Liver (tissue), 9 donors: Measurements from ENCODE around the gene NKX2-1. TPM values are rescaled to one million over a fixed set of nuclear protein-coding genes. Genes with fewer than 3 reads are reported as not detected.

Source experiments
- DNase-seq: peaks from one replicate; pipeline ENCODE4 v3.0.0-alpha.2; 2017; ENCODE audit warnings: low spot score
- H3K27ac ChIP-seq, 2 donors: one replicate each; pipeline ENCODE4 v1.7.0; 2013; ENCODE audit warnings: inconsistent platforms in 2 of 2, low read length in 2 of 2, control low read depth in 1 of 2, low read depth in 1 of 2, mild to moderate bottlenecking in 1 of 2
- H3K27me3 ChIP-seq, 4 donors: one replicate each; pipeline versions ENCODE4 v1.6.1 to v1.7.0; 2013; ENCODE audit warnings: low read length in 3 of 4, inconsistent platforms in 1 of 4, mild to moderate bottlenecking in 1 of 4, moderate library complexity in 1 of 4; ENCODE audit not compliant: control insufficient read depth in 4 of 4, insufficient read depth in 4 of 4
- H3K36me3 ChIP-seq, 4 donors: one replicate each; pipeline versions ENCODE4 v1.6.1 to v1.7.0; 2013; ENCODE audit warnings: low read length in 3 of 4, mild to moderate bottlenecking in 3 of 4, low read depth in 1 of 4, moderate library complexity in 1 of 4; ENCODE audit not compliant: control insufficient read depth in 4 of 4, insufficient read depth in 3 of 4
- H3K4me1 ChIP-seq, 4 donors: one replicate each; pipeline versions ENCODE4 v1.6.1 to v1.7.0; 2013; ENCODE audit warnings: low read length in 3 of 4, mild to moderate bottlenecking in 3 of 4, moderate library complexity in 1 of 4; ENCODE audit not compliant: control insufficient read depth in 4 of 4, insufficient read depth in 4 of 4
- H3K4me3 ChIP-seq, 3 donors: one replicate each; pipeline versions ENCODE4 v1.6.1 to v1.7.0; 2013; ENCODE audit warnings: low read length in 3 of 3, control low read depth in 1 of 3, low read depth in 1 of 3, mild to moderate bottlenecking in 1 of 3
- H3K9ac ChIP-seq, 2 donors: one replicate each; pipeline ENCODE4 v1.7.0; 2013; ENCODE audit warnings: low read length in 2 of 2, mild to moderate bottlenecking in 2 of 2, moderate library complexity in 2 of 2, control low read depth in 1 of 2, low read depth in 1 of 2
- H3K9me3 ChIP-seq, 4 donors: one replicate each; pipeline versions ENCODE4 v1.6.1 to v1.7.0; 2013; ENCODE audit warnings: low read length in 3 of 4; ENCODE audit not compliant: control insufficient read depth in 4 of 4
- ATF3 ChIP-seq: IDR thresholded peaks from 2 replicates; pipeline ENCODE4 v1.6.1; 2016; ENCODE audit warnings: antibody characterized with exemption
- CTCF ChIP-seq: fragments of 150-350 bp; IDR thresholded peaks from 2 replicates; pipeline ENCODE4 v1.5.1; 2017; ENCODE audit warnings: improper control_type of control experiment, low read depth, low read length; ENCODE audit not compliant: missing input control
- EGR1 ChIP-seq, 2 donors: IDR thresholded peaks; 2 replicates each; pipeline ENCODE4 v1.6.1; 2016 to 2018; ENCODE audit warnings: antibody characterized with exemption in 2 of 2, low read depth in 2 of 2
- FOXA1 ChIP-seq: IDR thresholded peaks from 2 replicates; pipeline ENCODE4 v1.6.1; 2016; ENCODE audit warnings: antibody characterized with exemption
- HNF4A ChIP-seq, 2 donors: conservative IDR thresholded peaks; 2 replicates each; pipeline ENCODE4 v1.6.1; 2016; ENCODE audit warnings: antibody characterized with exemption in 2 of 2, mild to moderate bottlenecking in 2 of 2
- HNF4G ChIP-seq: IDR thresholded peaks from 2 replicates; pipeline ENCODE4 v1.6.1; 2016; ENCODE audit warnings: antibody characterized with exemption
- JUND ChIP-seq, 2 donors: IDR thresholded peaks; 2 replicates each; pipeline ENCODE4 v1.6.1; 2016; ENCODE audit warnings: antibody characterized with exemption in 2 of 2
- NR2F2 ChIP-seq: IDR thresholded peaks from 2 replicates; pipeline ENCODE4 v1.6.1; 2016; ENCODE audit warnings: antibody characterized with exemption
- RAD21 ChIP-seq, 2 donors: IDR thresholded peaks; 2 replicates each; pipeline ENCODE4 v1.6.1; 2016; ENCODE audit warnings: antibody characterized with exemption in 2 of 2, mild to moderate bottlenecking in 2 of 2
- REST ChIP-seq: IDR thresholded peaks from 2 replicates; pipeline ENCODE4 v1.6.1; 2016; ENCODE audit warnings: antibody characterized with exemption, mild to moderate bottlenecking
- RXRA ChIP-seq, 2 donors: IDR thresholded peaks; 2 replicates each; pipeline ENCODE4 v1.6.1; 2017 to 2018; ENCODE audit warnings: antibody characterized with exemption in 2 of 2, mild to moderate bottlenecking in 1 of 2
- SP1 ChIP-seq: IDR thresholded peaks from 2 replicates; pipeline ENCODE4 v1.6.1; 2018; ENCODE audit warnings: antibody characterized with exemption, mild to moderate bottlenecking
- TAF1 ChIP-seq: conservative IDR thresholded peaks from 2 replicates; pipeline ENCODE4 v1.6.1; 2016; ENCODE audit warnings: antibody characterized with exemption, mild to moderate bottlenecking
- YY1 ChIP-seq: IDR thresholded peaks from 2 replicates; pipeline ENCODE4 v1.6.1; 2016; ENCODE audit warnings: antibody characterized with exemption, mild to moderate bottlenecking
- WGBS: extraction: QIAGEN DNeasy Blood & Tissue Kit; methylation state at CpG from one replicate; pipeline ENCODE4 v1.1.7; 2013; 5-methylcytosine and 5-hydroxymethylcytosine counted together
- polyA plus RNA-seq, 2 donors: library from polyadenylated mRNA; stranded (reverse) in 1 of 2; unstranded in 1 of 2; fragments of 200-250 nt in 1 of 2; fragments of >200 nt in 1 of 2; fragmentation: Nextera tagmentation in 1 of 2; extraction: Ambion mirVana in 1 of 2; gene quantifications; one replicate each; pipeline versions ENCODE4 v1.2.1 to v1.2.3, GENCODE V29; 2013 to 2015
- total RNA-seq, 2 donors: library from RNA; depleted of rRNA; stranded (reverse); fragments of >200 nt; gene quantifications; one replicate each; pipeline ENCODE4 v1.2.3, GENCODE V29; 2014
- TF ChIP-seq, protein P1 (sequence below): IDR thresholded peaks from 2 replicates; pipeline ENCODE4 v1.6.1; 2016; ENCODE audit warnings: antibody characterized with exemption
- TF ChIP-seq, protein P2 (sequence below): IDR thresholded peaks from 2 replicates; pipeline ENCODE4 v1.6.1; 2016; ENCODE audit warnings: antibody characterized with exemption
- donor health status: healthy.
- donor health status: healthy.
- donor health status: healthy.
- donor health status: healthy.
- donor health status: healthy.

Gene NKX2-1
- total and polyA plus RNA-seq, 4 donors = not detected

GRCh38 chr14:36538051-36538450 is 18.0 kb upstream of the NKX2-1 start:
- H3K27ac ChIP-seq = no peak overlapping the region
- no peak overlapping the region for H3K9ac ChIP-seq
- H3K9me3 ChIP-seq = peaks cover 0 to 5% (median 3%) of the 10 kb centered on the region in 4 donors
- H3K36me3 ChIP-seq = no peaks in the 10 kb centered on the region
- TF ChIP-seq RXRA (IDR thresholded peaks at IDR 0.05) (no peak), YY1 (no peak), JUND (IDR thresholded peaks at IDR 0.05) (no peak), REST (no peak), CTCF (no peak), NR2F2 (no peak), SP1 (no peak)
- TF ChIP-seq, protein P1, sequence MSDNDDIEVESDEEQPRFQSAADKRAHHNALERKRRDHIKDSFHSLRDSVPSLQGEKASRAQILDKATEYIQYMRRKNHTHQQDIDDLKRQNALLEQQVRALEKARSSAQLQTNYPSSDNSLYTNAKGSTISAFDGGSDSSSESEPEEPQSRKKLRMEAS = no peak
- DNase-seq = no peak
- WGBS = 75% methylated on average over 1 of the region's 1 CpG
- H3K4me3 ChIP-seq = no peak overlapping the region
- H3K27me3 ChIP-seq = peaks cover 0 to 2% (median under 1%) of the 10 kb centered on the region in 4 donors
- no peaks in the 10 kb centered on the region for H3K4me1 ChIP-seq

DNA sequence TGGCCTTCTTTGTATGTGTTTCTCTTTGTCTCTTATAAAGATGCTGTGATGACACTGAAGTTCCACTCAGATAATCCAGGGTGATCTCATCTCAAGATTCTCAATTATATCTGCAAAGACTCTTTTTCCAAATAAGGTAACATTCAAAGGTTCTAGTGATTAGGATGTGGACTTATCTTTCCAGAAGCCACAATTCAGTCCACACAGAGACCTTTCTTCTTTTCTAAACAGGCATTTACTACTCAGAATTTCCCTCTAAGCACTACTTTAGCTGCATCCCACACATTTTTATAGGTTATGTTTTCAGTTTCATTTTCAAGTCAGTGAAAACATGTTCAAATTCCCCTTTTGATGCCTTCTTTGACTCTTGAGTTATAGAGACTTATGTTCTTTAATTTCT is 9.0 kb upstream of the NKX2-1 start:
- Histone ChIP-seq H3K9me3 (no peaks in the 10 kb centered on the region), H3K27me3 (peaks cover 0 to 26% (median 6%) of the 10 kb centered on the region in 4 donors)
- no peak for DNase-seq

More for the DNA sequence above, 9.0 kb upstream of the NKX2-1 start:
- Histone ChIP-seq H3K4me3 (no peak overlapping the region), H3K4me1 (peaks cover 0 to 17% (median 5%) of the 10 kb centered on the region in 4 donors), H3K9ac (no peak overlapping the region), H3K27ac (no peak overlapping the region), H3K36me3 (no peaks in the 10 kb centered on the region)
- no peak for TF ChIP-seq REST
- no peak for TF ChIP-seq EGR1 (IDR thresholded peaks at IDR 0.05; ENCODE audit: low read depth in 2 of 2)
- TF ChIP-seq, protein P2, sequence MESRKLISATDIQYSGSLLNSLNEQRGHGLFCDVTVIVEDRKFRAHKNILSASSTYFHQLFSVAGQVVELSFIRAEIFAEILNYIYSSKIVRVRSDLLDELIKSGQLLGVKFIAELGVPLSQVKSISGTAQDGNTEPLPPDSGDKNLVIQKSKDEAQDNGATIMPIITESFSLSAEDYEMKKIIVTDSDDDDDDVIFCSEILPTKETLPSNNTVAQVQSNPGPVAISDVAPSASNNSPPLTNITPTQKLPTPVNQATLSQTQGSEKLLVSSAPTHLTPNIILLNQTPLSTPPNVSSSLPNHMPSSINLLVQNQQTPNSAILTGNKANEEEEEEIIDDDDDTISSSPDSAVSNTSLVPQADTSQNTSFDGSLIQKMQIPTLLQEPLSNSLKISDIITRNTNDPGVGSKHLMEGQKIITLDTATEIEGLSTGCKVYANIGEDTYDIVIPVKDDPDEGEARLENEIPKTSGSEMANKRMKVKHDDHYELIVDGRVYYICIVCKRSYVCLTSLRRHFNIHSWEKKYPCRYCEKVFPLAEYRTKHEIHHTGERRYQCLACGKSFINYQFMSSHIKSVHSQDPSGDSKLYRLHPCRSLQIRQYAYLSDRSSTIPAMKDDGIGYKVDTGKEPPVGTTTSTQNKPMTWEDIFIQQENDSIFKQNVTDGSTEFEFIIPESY = no peak
- no peak for TF ChIP-seq HNF4G
- no peak for TF ChIP-seq JUND (IDR thresholded peaks at IDR 0.05)
- TF ChIP-seq SP1 = no peak
- TF ChIP-seq NR2F2 = no peak
- no peak for TF ChIP-seq HNF4A (conservative IDR thresholded peaks at IDR 0.05)
- no peak for TF ChIP-seq RAD21 (IDR thresholded peaks at IDR 0.05)
- no peak for TF ChIP-seq TAF1
- no peak for TF ChIP-seq CTCF
- no peak for TF ChIP-seq ATF3
- TF ChIP-seq RXRA (IDR thresholded peaks at IDR 0.05) = no peak
- no peak for TF ChIP-seq FOXA1
